GM21723 (cell line): ENCODE results near the gene BIN1.

Source experiments
- ATAC-seq: cut with Tn5 transposase; IDR thresholded peaks from one replicate; pipeline ENCODE4 v1.9.1; 2021; ENCODE audit warnings: mild to moderate bottlenecking, moderate library complexity; ENCODE audit not compliant: unreplicated experiment

Gene BIN1

GRCh38 chr2:127104166-127104660, 2.7 kb downstream of the BIN1 start:
- ATAC-seq = no peak

- no peak for ATAC-seq
Measured at GRCh38 chr2:127103243-127104165, 3.5 kb downstream of the BIN1 start.

DNA sequence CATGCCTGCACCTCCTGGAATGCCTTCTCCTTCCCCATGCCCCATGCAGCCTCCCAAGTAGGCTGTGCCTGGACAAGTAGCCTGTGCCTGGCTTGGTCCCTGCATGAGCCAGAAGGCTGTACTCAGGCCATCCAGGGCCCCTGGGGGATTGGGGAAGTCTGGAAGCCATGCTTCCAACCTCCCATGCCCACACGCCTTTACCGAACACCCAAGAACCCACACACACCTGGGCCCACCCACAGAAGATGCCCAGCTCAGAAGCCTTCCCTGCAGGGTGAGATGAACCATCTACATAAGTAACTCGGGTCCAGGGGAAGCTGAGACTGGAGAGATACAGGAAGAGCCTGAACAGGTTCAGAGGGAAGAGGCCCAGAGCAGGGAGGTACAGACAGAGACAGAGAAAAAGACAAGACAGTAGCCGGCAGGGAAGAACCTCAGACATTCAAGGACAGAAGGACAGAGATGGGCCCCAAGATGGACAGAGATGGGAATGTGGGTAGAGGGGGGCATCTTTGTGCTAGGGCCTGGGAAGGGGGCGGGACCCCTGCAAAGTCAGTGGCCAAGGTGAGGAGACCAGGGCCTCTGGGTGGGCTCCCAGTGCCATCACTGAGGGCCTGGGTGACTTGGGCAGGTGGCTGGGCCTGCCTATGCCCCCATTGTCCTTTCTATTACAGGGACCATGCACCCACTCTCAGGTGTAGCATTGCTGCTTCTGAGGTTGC, 4.3 kb downstream of the BIN1 start:
- no peak for ATAC-seq

DNA sequence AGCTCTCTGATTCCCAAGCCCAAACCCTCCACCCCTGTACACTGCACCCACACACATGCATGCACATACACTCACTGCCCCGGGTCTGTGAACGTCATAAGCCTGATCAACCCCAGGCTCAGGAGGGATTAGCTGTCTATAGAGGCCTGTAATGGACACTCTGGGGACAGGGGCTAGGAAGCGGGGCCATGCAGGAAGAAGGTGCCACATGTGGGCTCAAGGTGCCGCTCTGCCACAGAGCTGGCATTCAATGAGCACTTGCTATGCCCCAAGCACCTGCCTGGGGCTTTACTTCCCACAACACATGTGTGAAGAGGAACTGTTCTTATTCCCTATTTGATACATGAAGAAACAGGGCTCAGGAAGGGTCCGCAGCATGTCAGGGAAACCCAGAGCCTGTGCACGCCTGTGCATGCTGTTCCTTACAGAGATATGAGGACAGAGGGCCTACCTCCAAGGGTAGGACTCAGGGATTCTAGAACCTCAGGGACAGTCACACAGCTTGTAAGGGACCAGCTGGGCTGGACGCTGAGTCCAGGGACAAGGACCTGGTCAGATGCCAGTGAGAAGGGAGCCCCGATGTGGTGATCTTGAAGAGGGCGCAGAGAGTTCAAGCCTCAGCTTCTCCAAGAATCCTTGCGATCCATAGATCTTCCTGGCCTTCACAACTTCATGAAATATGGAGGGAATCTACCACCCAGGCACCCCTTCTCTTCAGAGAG, 5.0 kb downstream of the BIN1 start:
- ATAC-seq = no peak

DNA sequence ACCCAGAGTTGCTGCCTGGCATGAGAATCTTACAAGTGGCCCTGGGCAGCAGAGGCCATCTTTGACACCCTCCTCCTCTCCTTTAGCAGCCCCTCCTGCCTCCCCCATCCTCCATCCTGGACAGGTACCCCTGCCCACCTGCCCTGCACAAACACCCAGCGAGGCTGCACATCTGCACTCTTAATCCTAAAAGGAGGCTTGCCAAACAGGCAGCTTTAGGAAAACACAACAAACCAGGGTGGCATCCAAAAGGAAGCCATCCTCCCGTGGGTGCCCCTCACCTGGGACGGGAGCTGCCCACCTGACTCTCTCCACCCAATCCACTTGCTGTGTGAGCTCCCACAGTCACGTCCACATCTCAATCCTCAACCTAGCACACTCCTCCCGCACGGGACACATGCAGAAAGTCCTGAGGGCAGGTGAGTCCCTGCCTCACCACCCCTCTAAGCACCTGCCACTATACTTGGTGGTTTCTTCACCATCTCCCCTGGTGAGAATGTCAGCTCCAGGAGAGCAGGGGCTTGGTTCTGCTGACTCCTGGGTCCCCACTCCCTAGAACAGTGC, 5.8 kb downstream of the BIN1 start:
- ATAC-seq = no peak

GRCh38 chr2:127100251-127101047, 6.5 kb downstream of the BIN1 start:
- no peak for ATAC-seq

DNA sequence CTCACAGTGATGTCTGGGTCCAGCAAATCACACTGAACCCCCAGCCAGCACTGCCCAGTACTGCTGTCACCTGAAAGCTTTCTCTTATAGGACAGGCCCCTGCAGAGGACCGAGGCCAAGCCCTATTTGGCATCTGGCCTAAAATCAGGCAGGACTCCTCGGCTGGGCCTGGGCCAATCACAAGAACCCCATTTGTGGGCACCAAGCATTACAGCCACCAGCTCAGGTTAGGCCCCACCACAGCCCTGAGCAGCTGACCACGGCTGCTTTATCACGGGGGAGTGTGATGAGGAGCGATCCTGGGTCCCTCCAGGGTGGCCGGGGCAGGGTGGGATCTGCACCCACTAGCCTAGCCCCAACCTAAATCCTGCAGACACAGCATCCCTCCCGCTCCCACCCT, 8.2 kb downstream of the BIN1 start:
- ATAC-seq = no peak

DNA sequence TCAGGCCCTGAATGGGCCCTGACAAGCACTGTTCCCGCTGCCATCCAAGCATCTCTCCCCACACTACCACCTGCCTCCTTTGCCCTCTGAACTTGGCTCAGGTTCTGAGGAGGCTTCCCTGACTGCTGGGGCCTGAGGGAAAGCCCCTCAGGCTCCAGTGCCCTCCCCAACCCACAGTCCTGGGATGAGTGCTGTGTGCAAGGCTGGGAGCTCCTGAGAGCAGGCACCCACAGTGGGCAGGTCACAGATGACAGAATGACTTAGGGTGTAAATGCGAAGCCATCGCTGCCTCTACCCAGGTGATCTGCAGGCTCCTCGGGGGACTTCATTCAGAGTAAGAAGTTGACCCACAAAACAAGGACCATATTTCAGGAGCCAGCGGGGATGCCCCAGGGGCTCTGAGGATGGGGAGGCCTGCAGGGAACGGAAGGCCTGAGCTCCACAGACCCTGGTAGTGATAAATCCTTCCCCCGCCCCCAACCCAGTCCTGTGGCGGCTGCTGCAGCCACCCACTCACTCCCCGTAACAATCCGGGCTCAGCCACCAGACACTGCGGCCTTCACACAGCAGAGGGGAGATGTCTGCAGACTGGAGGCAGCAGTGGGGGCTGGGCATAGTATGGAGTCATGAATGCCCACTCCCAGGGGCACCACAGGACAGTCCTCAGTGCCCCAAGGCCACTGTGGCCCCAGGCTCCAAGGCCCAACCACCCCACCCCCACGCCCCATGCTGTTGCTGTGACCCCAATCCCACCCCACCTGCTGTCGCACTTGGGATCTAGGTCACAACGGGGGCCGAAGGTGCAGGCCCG, 8.9 kb downstream of the BIN1 start:
- ATAC-seq = no peak

- no peak for ATAC-seq
Measured at GRCh38 chr2:127097471-127097765, 9.5 kb downstream of the BIN1 start.

DNA sequence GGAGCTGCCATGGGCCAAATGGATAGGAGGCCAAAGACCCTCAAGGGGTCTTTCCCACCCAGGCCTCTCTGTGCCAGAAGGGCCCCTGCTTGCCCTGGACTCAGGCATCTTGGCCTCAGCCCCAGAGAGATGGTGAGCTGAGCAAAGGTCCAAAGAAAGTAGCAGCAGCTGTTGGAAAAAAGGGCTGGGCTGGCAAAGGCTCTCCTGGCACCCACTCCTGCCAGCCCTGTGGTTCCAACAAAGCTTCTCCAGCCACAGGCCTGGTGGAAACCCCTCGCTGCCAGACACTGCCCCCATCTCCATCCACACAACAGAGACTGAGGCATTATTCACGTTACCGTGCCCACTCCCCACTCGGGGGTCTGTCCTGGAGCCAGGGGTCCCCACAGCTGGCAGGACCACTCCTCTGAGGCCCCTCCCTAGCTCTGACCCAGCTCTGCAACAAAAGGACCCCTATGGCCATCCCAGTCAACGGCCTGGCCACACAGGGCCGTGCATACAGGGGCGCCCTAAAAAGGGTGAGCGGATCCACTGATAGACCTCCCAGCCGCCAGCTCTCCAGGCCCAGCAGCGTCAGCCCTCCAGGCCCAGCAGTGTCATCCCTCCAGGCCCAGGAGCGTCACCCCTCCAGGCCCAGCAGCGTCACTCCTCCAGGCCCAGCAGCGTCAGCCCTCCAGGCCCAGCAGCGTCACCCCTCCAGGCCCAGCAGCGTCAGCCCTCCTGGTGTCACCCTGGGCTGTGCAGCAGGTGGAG, 10.1 kb downstream of the BIN1 start:
- no peak for ATAC-seq

GRCh38 chr2:127096280-127096679, 10.7 kb downstream of the BIN1 start:
- no peak for ATAC-seq

- no peak for ATAC-seq
Measured at GRCh38 chr2:127095784-127096183, 11.2 kb downstream of the BIN1 start.

DNA sequence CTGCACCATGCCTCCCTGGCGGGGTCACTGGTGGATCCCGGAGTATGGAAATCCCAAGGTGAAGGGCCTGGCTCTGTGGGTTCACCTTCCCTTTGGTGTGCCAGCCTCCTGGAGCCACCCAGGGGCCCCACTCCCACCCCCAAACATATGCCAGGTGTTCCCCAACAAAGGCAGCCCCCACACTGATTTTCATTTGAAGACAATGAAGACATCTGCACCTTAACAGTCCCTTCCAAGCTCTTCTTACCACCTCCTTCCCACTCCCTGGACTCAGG, 11.7 kb downstream of the BIN1 start:
- no peak for ATAC-seq

GRCh38 chr2:127094509-127095366, 12.2 kb downstream of the BIN1 start:
- no peak for ATAC-seq

GRCh38 chr2:127093648-127094210, 13.2 kb downstream of the BIN1 start:
- ATAC-seq = no peak

- ATAC-seq = no peak
Measured at GRCh38 chr2:127092901-127093516, 13.9 kb downstream of the BIN1 start.

GRCh38 chr2:127092306-127092705, 14.6 kb downstream of the BIN1 start:
- no peak for ATAC-seq
